HG02759 (cell line): ENCODE measurements around the gene PPP1R9B.

Source experiments
- ATAC-seq: cut with Tn5 transposase; IDR thresholded peaks from one replicate; pipeline ENCODE4 v1.9.1; 2021; ENCODE audit warnings: mild to moderate bottlenecking, moderate library complexity; ENCODE audit not compliant: unreplicated experiment

PPP1R9B gene

GRCh38 chr17:50188531-50188920 lies 38.0 kb upstream of the PPP1R9B start:
- no peak for ATAC-seq

- ATAC-seq = no peak
These were observed 37.5 kb upstream of the PPP1R9B start for GRCh38 chr17:50187751-50188530.

- ATAC-seq = no peak
These were observed 36.9 kb upstream of the PPP1R9B start for GRCh38 chr17:50187394-50187725.

- no peak for ATAC-seq
These were observed 36.4 kb upstream of the PPP1R9B start for GRCh38 chr17:50186661-50187393.

- no peak for ATAC-seq
These were observed 35.4 kb upstream of the PPP1R9B start for GRCh38 chr17:50185631-50186471.

GRCh38 chr17:50184611-50185398 lies 34.3 kb upstream of the PPP1R9B start:
- ATAC-seq = no peak

- no peak for ATAC-seq
These were observed 33.6 kb upstream of the PPP1R9B start for GRCh38 chr17:50184064-50184463.

GRCh38 chr17:50183421-50183994 lies 33.0 kb upstream of the PPP1R9B start:
- no peak for ATAC-seq

GRCh38 chr17:50182783-50183420 lies 32.4 kb upstream of the PPP1R9B start:
- no peak for ATAC-seq

GRCh38 chr17:50181591-50182560 lies 31.4 kb upstream of the PPP1R9B start:
- ATAC-seq = no peak

- no peak for ATAC-seq
These were observed 30.7 kb upstream of the PPP1R9B start for GRCh38 chr17:50181144-50181543.

- ATAC-seq = no peak
These were observed 30.1 kb upstream of the PPP1R9B start for GRCh38 chr17:50180620-50181019.

- no peak for ATAC-seq
These were observed 29.6 kb upstream of the PPP1R9B start for GRCh38 chr17:50180111-50180510.

GRCh38 chr17:50177983-50178834 lies 27.7 kb upstream of the PPP1R9B start:
- ATAC-seq = peak; percentile 77

- ATAC-seq = no peak
These were observed 27.0 kb upstream of the PPP1R9B start for GRCh38 chr17:50177476-50177875.

- no peak for ATAC-seq
These were observed 26.3 kb upstream of the PPP1R9B start for GRCh38 chr17:50176559-50177357.
